Panc1 (cell line): ENCODE data around the gene IRF2BP2. TPM values are rescaled to one million over a fixed set of nuclear protein-coding genes. Genes with fewer than 3 reads are reported as not detected.

Source experiments
- ATAC-seq: fragments of 200-7000 bp; cut with Tn5 transposase; 2 replicates; pipeline ENCODE4 v1.9.1; 2020; ENCODE audit warnings: mild to moderate bottlenecking, moderate library complexity
- BruUV-seq: library from RNA; stranded (reverse); fragments of 400-500 nt; replicated peaks from 2 replicates; lab custom pipeline; 2021; lab: Mats Ljungman, UMichigan
- CTCF ChIA-PET: fragments of 300-600 bp; sonication (Branson Sonifier 250); formaldehyde crosslinking; loops from one replicate; lab custom pipeline; 2022; ENCODE audit warnings: antibody characterized with exemption; lab: Charles Lee
- POLR2A ChIA-PET: fragments of 300-600 bp; sonication (Branson Sonifier 250); formaldehyde crosslinking; loops from one replicate; lab custom pipeline; 2022; ENCODE audit warnings: antibody characterized with exemption; lab: Charles Lee
- DNase-seq: peaks from one replicate; pipeline ENCODE4 v3.0.0-alpha.2; 2010; ENCODE audit warnings: low read depth, low spot score
- H3K27ac ChIP-seq: 2 replicates; pipeline ENCODE4 v1.5.1; 2011; ENCODE audit warnings: mild to moderate bottlenecking, low read length, inconsistent platforms
- H3K27me3 ChIP-seq: fragments of 200-500 bp; sonication (Bioruptor generic); 2 replicates; pipeline ENCODE4 v1.6.0; 2014; ENCODE audit warnings: low read length, inconsistent platforms; ENCODE audit not compliant: control insufficient read depth, insufficient read depth
- H3K36me3 ChIP-seq: fragments of 200-500 bp; sonication (Bioruptor generic); 2 replicates; pipeline ENCODE4 v1.5.1; 2014; ENCODE audit warnings: inconsistent platforms, mild to moderate bottlenecking, low read length, moderate library complexity; ENCODE audit not compliant: control insufficient read depth, insufficient read depth
- H3K4me1 ChIP-seq: 2 replicates; pipeline ENCODE4 v1.5.1; 2011; ENCODE audit warnings: inconsistent platforms, mild to moderate bottlenecking, low read length, moderate library complexity; ENCODE audit not compliant: control insufficient read depth, insufficient read depth
- H3K4me3 ChIP-seq, 2 experiments: 2 replicates each; pipeline ENCODE4 v1.5.1; 2011 to 2012; ENCODE audit warnings: low read depth in 2 of 2, low read length in 2 of 2, mild to moderate bottlenecking in 2 of 2, inconsistent platforms in 1 of 2, moderate library complexity in 1 of 2
- H3K9me3 ChIP-seq: fragments of 200-500 bp; sonication (Bioruptor generic); 2 replicates; pipeline ENCODE4 v1.5.1; 2014; ENCODE audit warnings: low read depth, mild to moderate bottlenecking, inconsistent platforms, low read length, moderate library complexity; ENCODE audit not compliant: control insufficient read depth, insufficient read depth
- CTCF ChIP-seq: fragments of 450-650 bp; IDR thresholded peaks from 2 replicates; pipeline ENCODE4 v1.5.1; 2017; ENCODE audit warnings: mild to moderate bottlenecking
- POLR2AphosphoS5 ChIP-seq: IDR thresholded peaks from 2 replicates; pipeline ENCODE4 v1.6.1; 2012; ENCODE audit warnings: mild to moderate bottlenecking, low read depth, low read length, moderate library complexity
- REST ChIP-seq, 2 experiments: IDR thresholded peaks; 2 replicates each; pipeline ENCODE4 v1.6.1; 2011 to 2012; ENCODE audit warnings: low read depth in 2 of 2, control low read depth in 1 of 2, low read length in 1 of 2, mild to moderate bottlenecking in 1 of 2, moderate library complexity in 1 of 2; ENCODE audit not compliant: insufficient read depth in 1 of 2
- SIN3A ChIP-seq: IDR thresholded peaks from 2 replicates; pipeline ENCODE4 v1.6.1; 2012; ENCODE audit warnings: low read depth, mild to moderate bottlenecking, low read length, moderate library complexity, borderline replicate concordance; ENCODE audit not compliant: insufficient read depth
- TCF7L2 ChIP-seq: IDR thresholded peaks from 2 replicates; pipeline ENCODE4 v1.6.1; 2011; ENCODE audit warnings: mild to moderate bottlenecking, low read depth, low read length, inconsistent platforms
- in situ Hi-C: cut with HindIII; loops from 2 replicates; pipeline ENCODE4 v1.10.0; 2016; ENCODE audit warnings: low sequenced_read_pairs, low pct_unique_long_range_greater_than_20kb
- intact Hi-C: fragments of 100-400 bp; cut with micrococcal nuclease; formaldehyde crosslinking; loops from one replicate; pipeline ENCODE4 v1.10.0; 2022; ENCODE audit not compliant: unreplicated experiment
- total RNA-seq: library from RNA; stranded (reverse); gene quantifications from one replicate; pipeline ENCODE4 v1.2.1, GENCODE V29; 2021; ENCODE audit not compliant: unreplicated experiment

The IRF2BP2 gene
- total RNA-seq, 1 experiment from 2014 or later = 187 TPM

- intact Hi-C loops (loop anchor here (5.0 to 10.0 kb wide), 4 partner anchors 261 to 478 kb away; no protein-coding TSS in a partner anchor), in situ Hi-C loops (loop anchor here (25.0 kb wide), 1 partner anchor 348 kb away; no protein-coding TSS in a partner anchor)
- Histone ChIP-seq H3K9me3 (no peaks in the 10 kb centered on the region), H3K27ac (peak overlapping the region; percentile 100), H3K27me3 (no peaks in the 10 kb centered on the region), H3K4me3 (no peak overlapping the region), H3K36me3 (no peaks in the 10 kb centered on the region; the same call in 1 of the 2 replicates), H3K4me1 (peaks cover 76% of the 10 kb centered on the region)
- CTCF ChIA-PET = no interaction called here
- no TSS peak for BruUV-seq
- DNase-seq (no peak), ATAC-seq (no peak)
- TF ChIP-seq POLR2AphosphoS5 (no peak), REST (IDR thresholded peaks at IDR 0.05; ENCODE audit: insufficient read depth in 1 of 2, low read depth in 2 of 2, low read length in 1 of 2) (no peak), CTCF (no peak), TCF7L2 (no peak), SIN3A (no peak)
- POLR2A ChIA-PET = interaction anchor here (0.6 to 3.7 kb wide), 6 partner anchors 10 to 349 kb away, joined by 3 to 38 read pairs (median 4); no protein-coding TSS in a partner anchor
These were observed 4.1 kb upstream of the IRF2BP2 start for GRCh38 chr1:234614081-234614489.

- ChIA-PET POLR2A (interaction anchor here (0.6 to 3.7 kb wide), 9 partner anchors 9 to 536 kb away, joined by 3 to 38 read pairs (median 5); no protein-coding TSS in a partner anchor), CTCF (interaction anchor here (0.6 to 1.7 kb wide), 6 partner anchors 13 to 480 kb away, joined by 3 to 6 read pairs (median 4); no protein-coding TSS in a partner anchor)
- H3K27ac ChIP-seq = peak overlapping the region; percentile 100
- no peak for DNase-seq
- no peaks in the 10 kb centered on the region for H3K27me3 ChIP-seq
- TSS peak; percentile 92 for BruUV-seq
- H3K4me1 ChIP-seq = peaks cover 69% of the 10 kb centered on the region
- in situ Hi-C loops (loop anchor here (25.0 kb wide), 1 partner anchor 349 kb away; no protein-coding TSS in a partner anchor), intact Hi-C loops (loop anchor here (2.0 to 10.0 kb wide), 5 partner anchors 111 to 479 kb away; no protein-coding TSS in a partner anchor)
- TF ChIP-seq POLR2AphosphoS5 (peak; percentile 68; the same call in 1 of the 2 replicates), REST (IDR thresholded peaks at IDR 0.05; ENCODE audit: insufficient read depth in 1 of 2, low read depth in 2 of 2, low read length in 1 of 2) (no peak), CTCF (no peak)
- ATAC-seq = no peak
- no peaks in the 10 kb centered on the region; the same call in 1 of the 2 replicates for H3K36me3 ChIP-seq
- no peaks in the 10 kb centered on the region for H3K9me3 ChIP-seq
- peak overlapping the region; percentile 22 to 30 for H3K4me3 ChIP-seq
These were observed 3.3 kb upstream of the IRF2BP2 start for GRCh38 chr1:234613128-234613875.
